Spleen (tissue), 7 donors: ENCODE data around the gene SMARCAD1.

Experiments
- CTCF ChIP-seq, 11 experiments: fragments of 200-600 bp in 7 of 11; fragments of 450-650 bp in 4 of 11; sonication (generic) in 4 of 11; IDR thresholded peaks in 8 of 11; conservative IDR thresholded peaks in 3 of 11; 1 replicate in 7 of 11; 2 replicates in 4 of 11; pipeline versions ENCODE4 v1.4.0 to v1.8.0; 2016 to 2021; ENCODE audit warnings: antibody characterized with exemption in 11 of 11, inconsistent platforms in 4 of 11, mild to moderate bottlenecking in 1 of 11
- POLR2A ChIP-seq, 3 donors: fragments of 450-650 bp; IDR thresholded peaks; one replicate each; pipeline ENCODE4 v1.5.1; 2017; ENCODE audit warnings: antibody characterized with exemption in 3 of 3, mild to moderate bottlenecking in 1 of 3
- POLR2AphosphoS5 ChIP-seq, 3 donors: sonication (generic); formaldehyde crosslinking; IDR thresholded peaks; one replicate each; pipeline ENCODE4 v1.5.1; 2017; ENCODE audit warnings: antibody characterized with exemption in 3 of 3
- donor health status: DM: no; HTN: no; CAD: no; lungs with moderate emphysema.
- donor health status: DM: no; HTN: no; CAD: no.
- donor health status: DM: no; HTN: no; CAD: no.

- TF ChIP-seq CTCF (IDR thresholded peaks at IDR 0.05 in 8 of 11, conservative IDR thresholded peaks at IDR 0.05 in 3 of 11) (no peak), POLR2A (IDR thresholded peaks at IDR 0.05) (no peak), POLR2AphosphoS5 (IDR thresholded peaks at IDR 0.05) (no peak)
Measured at GRCh38 chr4:94306713-94307112, 99.0 kb downstream of the SMARCAD1 start.
